ENCODE data around the gene PDIA5.

The PDIA5 gene

GRCh38 chr3:123044981-123045763 is 21.7 kb upstream of the PDIA5 start:
- no peak for DNase-seq

- no peak for DNase-seq
These were observed 20.4 kb upstream of the PDIA5 start for GRCh38 chr3:123046262-123047061.

- no peak for DNase-seq
These were observed 19.8 kb upstream of the PDIA5 start for GRCh38 chr3:123047062-123047319.

GRCh38 chr3:123048480-123049237 is 18.2 kb upstream of the PDIA5 start:
- no peak for DNase-seq

DNA sequence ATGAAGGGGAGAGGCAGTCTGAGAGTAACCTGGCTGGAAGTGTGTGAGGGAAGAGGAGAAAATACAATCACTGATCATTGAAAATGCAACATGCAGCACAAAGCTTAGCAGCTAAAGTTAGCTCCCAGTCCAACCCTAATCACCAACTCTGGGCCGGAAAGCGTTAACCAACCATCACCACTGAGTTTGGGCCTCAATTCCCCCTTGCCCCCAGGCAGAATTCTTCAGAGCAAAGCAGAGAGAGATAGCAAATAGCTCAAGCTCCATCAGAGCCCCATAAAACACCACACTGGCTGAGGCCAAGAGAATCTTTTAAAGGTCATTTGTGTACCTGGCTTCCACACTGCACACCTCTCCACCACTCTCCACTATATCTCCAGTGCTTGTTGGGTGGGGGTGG is 16.2 kb upstream of the PDIA5 start:
- DNase-seq = no peak

GRCh38 chr3:123053107-123053506 is 13.7 kb upstream of the PDIA5 start:
- DNase-seq = no peak

DNA sequence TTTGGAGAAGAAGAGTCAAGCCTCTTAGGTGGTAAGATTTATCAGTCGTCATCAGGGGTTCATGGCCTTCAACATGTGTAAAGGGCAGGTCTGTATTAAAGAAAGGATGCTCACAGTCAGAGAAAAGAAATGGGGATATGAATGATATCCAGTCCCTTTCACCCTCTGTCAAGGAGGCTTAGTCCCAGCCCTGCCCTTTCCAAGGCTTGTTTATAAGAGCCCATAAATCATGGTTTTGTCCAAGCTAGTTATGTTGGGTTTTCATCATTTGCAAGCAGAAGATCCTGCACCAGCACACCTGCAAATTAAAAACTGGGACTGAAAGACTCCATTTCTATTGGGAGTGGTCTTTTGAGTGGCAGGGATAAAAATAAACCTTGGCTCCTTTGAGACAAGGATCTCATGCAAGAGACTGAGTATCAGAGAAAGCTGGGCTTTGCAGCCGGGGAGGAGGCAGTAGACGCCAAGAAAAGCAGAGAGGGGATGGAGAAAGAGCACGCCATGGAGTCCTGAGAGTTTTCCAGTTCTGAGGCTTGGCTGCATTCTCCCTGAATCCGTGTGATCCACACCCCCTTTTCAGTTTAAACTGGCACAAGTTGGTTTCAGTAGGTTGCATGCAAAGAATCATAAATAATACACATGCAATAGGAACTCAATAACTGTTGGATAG is 12.6 kb upstream of the PDIA5 start:
- DNase-seq = no peak

DNA sequence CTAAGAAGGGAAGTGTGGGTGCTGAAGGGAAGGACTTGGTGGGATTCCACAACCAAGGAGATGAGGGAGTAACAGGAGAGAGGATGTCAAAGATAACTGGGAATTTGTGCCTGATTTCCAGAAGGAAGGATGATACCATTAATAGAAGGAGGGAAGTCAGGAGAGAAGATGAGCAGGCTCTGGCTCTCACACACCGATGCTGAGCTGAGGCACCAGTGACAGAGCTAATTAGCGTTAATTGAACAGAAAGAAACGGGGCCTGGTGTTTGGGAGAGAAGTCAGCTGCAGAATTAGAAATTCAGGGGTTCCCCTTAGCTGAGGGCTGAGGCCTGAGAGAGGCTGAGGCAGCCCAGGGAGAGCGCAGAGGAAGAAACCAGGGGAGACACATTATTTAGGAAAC is 11.9 kb upstream of the PDIA5 start:
- no peak for DNase-seq

DNA sequence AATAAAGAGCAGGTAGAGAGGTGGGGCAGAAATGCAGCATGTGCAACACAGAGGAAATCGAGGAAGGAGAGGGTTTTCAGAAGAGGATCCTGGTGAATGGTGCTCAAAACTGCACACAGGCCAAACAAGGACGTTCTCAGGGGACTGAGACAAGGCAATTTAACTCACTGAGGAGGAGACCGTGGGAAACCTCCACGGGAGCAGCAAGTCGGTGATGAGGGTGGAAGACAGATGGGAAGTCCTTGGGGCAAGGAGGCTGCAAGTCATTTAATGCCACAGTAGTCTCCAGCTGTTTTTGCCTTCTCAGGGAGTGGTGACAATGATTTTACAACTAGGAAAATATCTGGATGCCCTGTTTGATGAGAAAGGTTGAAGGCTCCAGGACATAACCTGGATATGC is 11.5 kb upstream of the PDIA5 start:
- DNase-seq = no peak

DNA sequence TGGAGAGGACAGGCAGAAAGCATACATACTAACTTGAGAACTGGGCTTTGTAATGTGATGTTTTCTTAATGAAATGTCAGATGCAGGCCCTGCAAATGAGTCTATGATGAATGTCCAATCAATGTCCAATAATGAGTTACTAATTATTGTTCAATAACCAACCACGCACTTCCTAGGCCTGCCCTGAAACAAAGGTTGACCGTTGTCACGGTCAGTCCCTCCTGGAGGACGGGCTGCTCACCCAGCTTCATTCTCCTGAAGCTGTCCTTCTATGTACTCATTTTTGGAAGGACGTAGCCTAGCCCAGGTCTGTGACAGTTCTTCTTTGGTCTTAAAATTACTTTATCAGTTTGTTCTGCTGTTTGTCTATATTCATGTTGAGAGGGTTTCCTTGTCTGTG is 8.3 kb upstream of the PDIA5 start:
- DNase-seq = no peak

GRCh38 chr3:123060054-123060453 is 6.8 kb upstream of the PDIA5 start:
- DNase-seq = no peak

- no peak for DNase-seq
These were observed 5.0 kb upstream of the PDIA5 start for GRCh38 chr3:123061856-123062255.

DNA sequence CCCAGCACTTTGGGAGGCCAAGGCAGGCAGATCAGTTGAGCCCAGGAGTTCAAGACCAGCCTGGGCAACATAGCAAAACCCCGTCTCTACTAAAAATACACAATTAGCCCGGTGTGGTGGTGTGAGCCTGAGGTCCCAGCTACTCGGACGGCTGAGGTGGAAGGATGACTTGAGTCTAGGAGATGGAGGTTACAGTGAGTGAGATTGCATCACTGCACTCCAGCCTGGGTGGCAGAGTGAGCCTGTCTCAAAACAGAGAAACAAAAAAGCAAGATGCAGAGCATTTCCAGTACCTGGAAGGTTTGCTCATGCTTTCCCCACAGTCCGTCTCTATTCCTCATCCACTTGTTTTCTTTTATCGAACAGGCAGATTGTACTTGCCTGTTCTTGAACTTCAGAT is 3.8 kb upstream of the PDIA5 start:
- DNase-seq = no peak

GRCh38 chr3:123064506-123064905 is 2.3 kb upstream of the PDIA5 start:
- no peak for DNase-seq

GRCh38 chr3:123064914-123065313 is 1.9 kb upstream of the PDIA5 start:
- no peak for DNase-seq

DNA sequence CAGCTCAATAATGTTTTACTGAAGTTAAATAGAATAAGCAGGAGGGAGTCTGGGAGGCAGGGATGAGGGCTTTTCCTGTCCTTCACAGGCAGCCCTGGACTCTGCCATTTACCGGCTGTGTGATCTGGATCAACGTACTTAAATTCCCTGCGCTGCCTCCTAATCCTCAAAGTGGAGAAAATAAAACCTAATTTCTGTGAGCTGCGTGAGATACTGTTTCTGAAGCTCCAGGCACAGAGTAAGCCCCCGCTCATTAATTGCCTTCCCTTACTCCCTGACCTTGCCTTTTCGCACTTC is 278 bp upstream of the PDIA5 start:
- no peak for DNase-seq

GRCh38 chr3:123067689-123068600 is 1.1 kb downstream of the PDIA5 start:
- no peak for DNase-seq

- DNase-seq = no peak
These were observed 2.0 kb downstream of the PDIA5 start for GRCh38 chr3:123068601-123069381.

DNA sequence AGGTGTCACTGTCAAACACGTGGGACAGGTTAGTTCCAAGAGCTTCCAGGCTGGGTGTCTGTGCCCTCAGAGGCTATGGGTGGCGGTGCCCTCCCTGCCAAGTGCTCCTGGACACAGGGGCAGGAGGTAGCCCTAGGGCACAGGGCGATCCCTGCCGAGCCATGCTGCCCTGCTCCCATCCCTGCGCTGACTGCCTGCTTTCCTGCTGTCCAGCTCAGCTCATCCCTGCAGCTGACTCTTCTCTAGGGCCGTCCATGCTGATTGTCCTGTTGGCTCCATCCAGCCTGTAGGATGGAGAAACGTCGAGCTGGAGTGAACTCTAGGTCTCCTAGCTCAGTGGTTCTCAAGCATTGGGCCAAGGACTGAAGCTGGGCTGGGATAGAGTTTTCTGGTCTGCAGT is 3.7 kb downstream of the PDIA5 start:
- no peak for DNase-seq

DNA sequence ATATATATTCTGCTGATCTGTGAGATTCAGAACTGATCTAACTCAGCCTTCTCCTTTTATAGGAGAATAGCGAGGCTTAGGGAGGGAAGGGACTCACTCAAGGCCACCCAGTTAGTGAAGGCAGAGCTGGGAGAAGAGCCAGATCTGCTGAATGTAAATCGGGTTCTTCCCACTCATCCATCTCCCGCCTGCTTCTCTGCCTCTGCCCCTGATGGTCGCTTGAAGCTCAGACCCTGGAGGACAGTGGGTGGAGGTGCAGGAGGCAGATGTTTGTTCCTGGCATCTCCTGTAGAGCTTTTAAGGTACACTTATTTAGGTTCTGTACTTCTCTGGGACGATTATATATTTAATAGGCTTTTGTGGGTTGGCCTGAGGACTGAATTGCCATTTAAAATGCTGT is 4.3 kb downstream of the PDIA5 start:
- no peak for DNase-seq

DNA sequence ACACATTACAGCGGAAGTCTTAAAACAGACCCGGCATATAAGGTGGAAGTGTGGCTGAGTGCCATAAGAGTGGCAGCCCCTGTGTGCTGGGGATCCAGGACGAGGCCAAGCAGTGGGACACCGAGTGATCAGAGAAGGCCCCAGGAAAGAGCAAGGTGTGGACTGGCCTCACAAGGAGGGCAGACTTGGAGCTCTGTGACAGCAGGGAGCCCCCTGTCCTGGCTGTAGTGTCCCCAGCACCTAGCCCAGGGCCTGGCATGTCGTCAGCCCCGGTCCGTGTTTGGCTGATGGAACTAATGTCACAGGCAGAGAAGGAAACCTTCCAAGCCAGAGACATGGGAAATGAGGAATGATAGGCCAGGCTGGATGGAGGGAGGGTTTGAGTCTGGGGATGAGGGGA is 4.8 kb downstream of the PDIA5 start:
- no peak for DNase-seq

DNA sequence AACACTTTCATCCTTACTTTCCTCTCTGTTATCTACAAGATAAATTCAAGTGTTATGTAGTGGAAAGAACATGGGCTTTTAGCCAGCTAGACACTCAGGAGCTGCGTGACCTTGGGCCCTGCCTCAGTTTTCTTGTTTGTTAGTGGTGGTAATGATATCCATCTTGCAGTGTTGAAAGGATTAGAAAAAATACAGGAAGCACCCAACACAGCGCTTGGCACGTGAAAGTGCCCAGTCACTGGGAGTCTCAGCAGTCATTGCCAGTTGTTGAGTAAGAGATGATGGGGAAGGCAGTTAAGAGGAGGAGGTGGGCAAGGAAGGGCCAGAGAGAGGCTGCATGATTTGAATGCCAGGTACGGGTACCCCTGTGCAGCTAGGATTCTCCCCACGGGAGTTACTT is 5.3 kb downstream of the PDIA5 start:
- no peak for DNase-seq
